Activated T-helper 1 cell treated with Interleukin-2 at 50 U/mL for 16 hours (primary cell): ENCODE results near the gene CHAMP1.
"Not testable (repeated sequence)": the region's sequence is repeated elsewhere in the genome, so short reads cannot be mapped to it uniquely, and the experiment has no call there.

Experiments
- DNase-seq: peaks from one replicate; pipeline ENCODE4 v3.0.0-alpha.2; 2020; ENCODE audit warnings: low read depth

The CHAMP1 gene

GRCh38 chr13:114334305-114335053 is 20.2 kb downstream of the CHAMP1 start:
- DNase-seq = no peak

DNA sequence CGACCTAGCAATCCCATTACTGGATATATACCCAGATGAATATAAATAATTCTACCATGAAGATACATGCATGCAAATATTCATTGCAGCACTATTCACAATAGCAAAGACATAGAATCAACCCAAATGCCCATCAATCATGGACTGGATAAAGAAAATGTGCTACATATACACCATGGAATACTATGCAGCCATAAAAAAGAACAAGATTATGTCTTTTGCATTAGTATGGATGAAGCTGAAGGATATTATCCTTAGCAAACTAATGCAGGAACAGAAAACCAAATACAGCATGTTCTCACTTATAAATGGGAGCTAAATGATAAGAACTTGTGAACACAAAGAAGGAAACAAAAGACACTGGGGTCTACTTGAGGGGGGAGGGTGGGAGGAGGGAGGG is 22.2 kb downstream of the CHAMP1 start:
- DNase-seq = not testable (repeated sequence)

- no peak for DNase-seq
These were observed 24.7 kb downstream of the CHAMP1 start for GRCh38 chr13:114338959-114339358.

- DNase-seq = peak; percentile 7
These were observed 25.7 kb downstream of the CHAMP1 start for GRCh38 chr13:114339857-114340534.

DNA sequence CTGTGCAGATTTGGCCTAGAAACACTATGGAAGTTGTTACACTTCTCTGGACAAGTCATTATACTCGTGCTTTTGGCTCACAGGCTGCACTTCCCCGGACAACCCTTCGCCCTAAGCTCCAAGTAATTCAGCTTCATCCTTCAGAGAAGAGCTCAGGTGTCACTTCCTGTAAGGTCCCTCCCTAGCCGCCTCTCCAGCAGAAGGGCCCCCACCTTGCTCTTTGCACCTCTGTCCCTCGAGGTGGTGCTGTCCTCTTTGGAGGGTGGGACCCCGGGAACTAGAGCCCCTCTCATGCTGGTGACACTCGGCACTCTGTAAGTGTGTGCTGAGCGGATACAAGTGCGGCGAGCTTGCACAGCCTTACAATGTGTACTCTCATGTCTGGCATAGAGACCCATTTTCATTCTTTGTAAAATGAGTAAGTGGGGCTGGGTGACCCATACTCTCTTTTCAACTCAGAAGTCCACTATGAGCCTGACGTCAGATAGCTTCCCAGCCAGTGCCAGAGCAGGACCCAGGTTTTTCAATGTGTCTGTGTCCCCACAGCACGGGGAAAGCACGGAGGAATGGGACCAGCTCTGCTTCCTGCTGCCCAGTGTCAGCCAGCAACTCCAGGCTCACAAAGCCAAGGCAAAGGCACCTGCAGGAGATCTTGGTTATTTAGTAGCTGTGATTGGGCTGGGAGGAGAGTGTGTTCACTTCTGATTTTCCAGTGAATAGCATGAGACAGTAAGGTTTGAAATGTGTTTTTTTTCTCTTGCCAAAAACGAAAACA is 26.9 kb downstream of the CHAMP1 start:
- no peak for DNase-seq

DNA sequence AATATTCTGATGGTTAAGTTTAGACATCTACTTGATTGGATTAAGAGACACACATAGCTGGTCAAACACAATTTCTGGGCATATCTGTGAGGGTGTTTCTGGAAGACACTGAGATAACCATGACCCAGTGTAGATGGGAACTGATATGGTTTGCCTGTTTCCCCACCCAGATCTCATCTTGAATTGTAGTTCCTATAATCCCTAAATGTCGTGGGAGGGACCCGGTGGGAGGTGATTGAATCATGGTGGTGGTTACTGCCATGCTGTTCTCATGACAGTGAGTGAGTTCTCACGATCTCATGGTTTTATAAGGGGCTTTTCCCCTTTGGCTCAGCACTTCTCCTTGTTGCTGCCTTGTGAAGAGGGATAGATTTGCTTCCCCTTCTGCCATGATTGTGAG is 33.0 kb downstream of the CHAMP1 start:
- DNase-seq = not testable (repeated sequence)

DNA sequence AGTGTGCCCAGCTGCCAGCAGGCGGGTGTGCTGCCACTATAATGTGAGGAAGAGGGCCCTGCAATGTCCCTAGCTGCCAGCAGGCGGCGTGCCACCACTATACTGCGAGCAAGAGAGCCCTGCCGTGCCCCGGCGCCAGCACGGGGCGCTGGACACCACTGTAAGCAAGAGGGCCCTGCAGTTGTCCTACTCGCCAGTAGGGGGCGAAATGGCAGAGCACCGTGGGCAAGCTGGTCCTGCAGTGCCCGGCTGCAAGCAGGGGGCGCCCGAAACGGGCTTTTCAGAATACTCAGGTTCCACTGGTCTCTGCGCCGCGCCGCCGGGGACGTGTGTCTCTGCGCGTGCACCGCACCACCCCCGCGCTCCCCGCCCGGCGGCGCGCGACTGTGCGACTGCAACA is 38.5 kb downstream of the CHAMP1 start:
- not testable (repeated sequence) for DNase-seq

GRCh38 chr13:114353382-114353781 is 39.1 kb downstream of the CHAMP1 start:
- DNase-seq = not testable (repeated sequence)
